ENCODE data around the gene PHF21B. TPM values are rescaled to one million over a fixed set of nuclear protein-coding genes. Genes with fewer than 3 reads are reported as not detected.
A peak's percentile ranks its signal among the peaks of the same experiment; 100 is the strongest.
"Not testable (repeated sequence)": the region's sequence is repeated elsewhere in the genome, so short reads cannot be mapped to it uniquely, and the experiment has no call there.

The PHF21B gene
- total RNA-seq, 3 donors from 2014 or later, result 0.26 TPM; not detected in 2

DNA sequence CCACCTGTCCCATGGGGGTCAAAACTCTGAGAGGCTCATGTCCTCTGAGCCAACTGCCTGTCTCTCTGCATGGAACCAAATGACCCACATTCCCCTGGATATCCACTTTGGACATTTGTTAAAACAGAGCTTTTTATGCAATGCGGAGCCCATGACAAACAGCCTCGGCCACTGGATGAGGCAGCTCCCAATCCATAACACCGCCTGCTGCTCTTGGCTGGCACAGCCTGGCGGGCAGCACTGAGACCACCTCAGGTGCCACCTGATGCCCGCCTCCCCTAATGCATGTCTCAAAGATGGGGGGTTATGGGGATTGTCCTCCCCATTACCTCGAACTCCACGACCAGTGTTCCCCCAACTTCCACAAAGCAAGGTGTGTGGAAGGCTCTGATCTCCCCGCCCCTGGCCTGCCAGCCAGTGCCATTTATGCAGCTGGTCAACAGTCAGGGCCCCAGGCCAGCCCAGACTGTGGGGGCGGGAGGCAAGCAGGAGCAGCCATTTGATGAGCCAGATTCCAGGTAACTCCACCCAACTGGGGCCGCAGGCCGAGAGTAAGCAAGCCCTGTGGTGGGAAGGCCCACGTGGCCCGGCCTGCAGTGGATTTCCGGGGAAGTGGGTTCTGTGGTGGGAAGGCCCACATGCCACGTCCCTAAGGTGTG, 84.2 kb downstream of the PHF21B start:
- ATAC-seq (no peak), DNase-seq (no peak)
- no peaks in the 10 kb centered on the region for H3K36me3 Mint-ChIP-seq (ENCODE audit: insufficient read depth)
- H3K27me3 Mint-ChIP-seq (ENCODE audit: low read depth), result peaks cover 11% of the 10 kb centered on the region
- H3K9me3 Mint-ChIP-seq, result peaks cover 4% of the 10 kb centered on the region
- H3K4me3 Mint-ChIP-seq, result no peak overlapping the region
- no peaks in the 10 kb centered on the region for H3K4me1 Mint-ChIP-seq (ENCODE audit: low read depth)

- Mint-ChIP-seq H3K36me3 (ENCODE audit: insufficient read depth) (no peaks in the 10 kb centered on the region), H3K4me3 (no peak overlapping the region), H3K27me3 (ENCODE audit: low read depth) (peaks cover 11% of the 10 kb centered on the region), H3K4me1 (ENCODE audit: low read depth) (no peaks in the 10 kb centered on the region), H3K9me3 (peaks cover 4% of the 10 kb centered on the region)
- ATAC-seq, result peak in 1 of 2 donors; percentile 38
- DNase-seq, result no peak
Measured at GRCh38 chr22:44924710-44925109, 85.1 kb downstream of the PHF21B start.

- ATAC-seq (no peak), DNase-seq (no peak)
- no peak overlapping the region for H3K4me3 Mint-ChIP-seq
- H3K4me1 Mint-ChIP-seq (ENCODE audit: low read depth), result no peaks in the 10 kb centered on the region
- H3K9me3 Mint-ChIP-seq, result peaks cover 4% of the 10 kb centered on the region
- peaks cover 13% of the 10 kb centered on the region for H3K27me3 Mint-ChIP-seq (ENCODE audit: low read depth)
- H3K36me3 Mint-ChIP-seq (ENCODE audit: insufficient read depth), result no peaks in the 10 kb centered on the region
Measured at GRCh38 chr22:44924098-44924497, 85.7 kb downstream of the PHF21B start.

DNA sequence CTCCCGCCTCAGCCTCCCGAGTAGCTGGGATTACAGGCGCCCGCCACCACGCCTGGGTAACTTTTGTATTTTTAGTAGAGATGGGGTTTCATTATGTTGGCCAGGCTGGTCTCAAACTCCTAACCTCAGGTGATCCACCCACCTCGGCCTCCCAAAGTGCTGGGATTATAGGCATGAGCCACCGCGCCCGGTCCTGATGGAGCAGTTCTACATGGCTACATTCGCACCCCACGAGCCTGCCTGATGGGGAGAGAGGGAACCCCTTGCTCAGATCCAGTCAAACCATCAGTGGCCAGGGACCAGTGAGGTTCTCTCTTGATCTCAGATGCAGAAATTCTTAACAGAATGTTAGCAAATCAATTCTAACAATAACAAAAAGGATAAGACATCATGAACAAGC, 88.0 kb downstream of the PHF21B start:
- not testable (repeated sequence) for DNase-seq; ATAC-seq; H3K9me3 Mint-ChIP-seq; H3K4me3 Mint-ChIP-seq; H3K4me1 Mint-ChIP-seq (ENCODE audit: low read depth); H3K36me3 Mint-ChIP-seq (ENCODE audit: insufficient read depth)
- peaks cover 11% of the 10 kb centered on the region for H3K27me3 Mint-ChIP-seq (ENCODE audit: low read depth)

DNA sequence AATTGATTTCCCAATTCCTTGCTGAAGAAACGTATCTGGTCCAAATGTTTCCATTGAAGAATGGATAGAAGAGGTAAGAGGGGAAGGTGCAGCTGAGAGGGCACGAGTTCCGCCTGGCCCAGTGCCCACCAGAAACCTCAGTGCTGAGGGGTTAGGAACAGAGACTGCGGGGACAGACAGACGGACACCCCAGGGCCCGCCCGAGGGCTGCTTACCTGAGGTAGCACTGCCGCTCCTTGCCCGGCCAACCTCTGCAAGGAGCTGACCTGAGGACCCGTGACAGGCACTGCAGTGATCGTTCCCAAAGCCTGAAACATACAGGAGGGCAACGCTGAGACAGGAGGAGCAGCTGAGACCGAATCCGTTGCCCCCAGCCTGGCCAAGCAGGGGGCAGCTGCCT, 89.6 kb downstream of the PHF21B start:
- ATAC-seq, result no peak
- H3K36me3 Mint-ChIP-seq (ENCODE audit: insufficient read depth), result no peaks in the 10 kb centered on the region

DNA sequence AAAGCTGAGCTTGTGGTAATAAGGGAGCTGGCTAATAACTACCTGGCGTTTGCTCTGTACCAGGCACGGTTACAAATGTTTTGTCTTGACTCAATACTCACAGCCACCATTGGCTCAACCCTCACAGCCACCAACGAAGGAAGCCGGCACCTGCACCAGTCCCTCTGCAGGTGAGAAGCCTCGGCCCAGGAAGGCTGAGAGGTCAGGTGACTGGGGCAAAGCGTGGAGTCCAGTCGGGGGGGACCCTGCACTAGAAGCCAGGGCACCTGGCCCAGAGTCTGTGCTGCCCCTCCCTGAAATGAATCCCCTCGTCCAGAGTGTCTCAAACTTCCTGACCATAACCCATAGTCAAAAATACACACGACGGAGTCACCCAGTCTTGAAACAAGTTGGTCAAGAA, 90.1 kb downstream of the PHF21B start:
- no peak for ATAC-seq
- Mint-ChIP-seq H3K4me3 (no peak overlapping the region), H3K36me3 (ENCODE audit: insufficient read depth) (no peaks in the 10 kb centered on the region), H3K9me3 (peaks cover 4% of the 10 kb centered on the region), H3K4me1 (ENCODE audit: low read depth) (no peaks in the 10 kb centered on the region), H3K27me3 (ENCODE audit: low read depth) (peaks cover 10% of the 10 kb centered on the region)
- DNase-seq, result no peak

More for the DNA sequence above, 89.6 kb downstream of the PHF21B start:
- no peak overlapping the region for H3K4me3 Mint-ChIP-seq
- DNase-seq, result no peak
- H3K9me3 Mint-ChIP-seq, result peaks cover 4% of the 10 kb centered on the region
- no peaks in the 10 kb centered on the region for H3K4me1 Mint-ChIP-seq (ENCODE audit: low read depth)
- H3K27me3 Mint-ChIP-seq (ENCODE audit: low read depth), result peaks cover 10% of the 10 kb centered on the region

DNA sequence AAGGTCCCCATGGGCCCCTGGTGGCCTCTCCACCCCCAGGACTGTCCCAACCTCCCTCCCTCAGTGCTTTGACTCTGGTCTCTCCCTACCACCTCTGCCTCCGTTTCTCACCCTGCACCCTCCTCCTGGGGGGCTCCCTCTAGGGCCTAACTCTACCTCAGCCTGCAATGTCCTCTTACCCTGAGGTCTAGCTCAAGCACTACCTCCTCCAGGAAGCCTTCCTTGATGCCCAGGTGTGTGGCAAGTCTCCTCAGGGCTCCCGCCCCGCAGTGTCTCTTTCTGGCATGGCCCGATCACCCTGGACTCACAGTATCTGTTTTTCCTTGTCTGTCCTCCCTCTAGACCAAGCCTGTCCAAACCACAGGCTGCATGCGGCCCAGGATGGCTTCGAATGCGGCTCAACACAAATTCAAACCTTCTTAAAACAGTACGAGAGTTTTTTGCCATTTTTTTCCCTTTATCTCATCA, 90.8 kb downstream of the PHF21B start:
- peaks cover 10% of the 10 kb centered on the region for H3K27me3 Mint-ChIP-seq (ENCODE audit: low read depth)
- no peak overlapping the region for H3K4me3 Mint-ChIP-seq
- no peaks in the 10 kb centered on the region for H3K36me3 Mint-ChIP-seq (ENCODE audit: insufficient read depth)
- no peak for DNase-seq
- no peaks in the 10 kb centered on the region for H3K9me3 Mint-ChIP-seq
- no peaks in the 10 kb centered on the region for H3K4me1 Mint-ChIP-seq (ENCODE audit: low read depth)
- no peak for ATAC-seq

DNA sequence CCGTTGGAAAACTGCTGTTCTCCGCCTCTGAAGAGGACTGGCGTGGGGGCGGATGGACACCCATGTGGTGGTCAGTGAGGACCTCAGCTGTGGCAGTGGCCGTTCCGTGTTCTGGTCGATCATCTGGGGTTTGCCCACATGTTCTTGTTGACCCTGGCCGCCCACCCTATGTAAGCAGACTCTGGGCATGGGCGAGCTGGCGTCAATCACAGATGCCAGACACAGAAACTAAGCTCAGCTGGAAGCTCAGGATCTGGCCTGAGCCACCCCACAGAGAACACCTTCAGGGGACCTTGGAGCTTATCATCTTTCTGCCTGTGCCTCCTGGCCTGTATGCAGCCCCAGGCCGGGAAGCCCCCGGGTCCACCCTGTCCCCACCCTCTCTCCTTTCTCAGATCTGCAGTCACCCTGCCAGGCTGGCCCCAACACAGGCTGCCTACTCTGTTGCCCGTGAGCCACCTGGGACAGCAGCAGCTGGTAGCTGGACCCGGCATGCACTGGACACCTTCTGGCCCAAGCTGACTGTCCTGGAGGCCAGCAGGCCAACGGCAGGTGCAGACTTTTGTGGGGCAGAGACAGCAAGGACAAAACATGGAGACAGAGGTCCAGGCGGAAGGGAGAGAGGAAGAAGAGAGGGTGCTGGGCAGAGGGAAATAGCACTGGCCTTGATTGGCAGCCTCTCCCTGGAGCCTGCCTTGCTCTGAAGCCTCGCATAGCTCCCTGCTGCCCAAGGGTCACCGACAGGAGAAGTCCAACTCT, 91.5 kb downstream of the PHF21B start:
- no peaks in the 10 kb centered on the region for H3K4me1 Mint-ChIP-seq (ENCODE audit: low read depth)
- H3K27me3 Mint-ChIP-seq (ENCODE audit: low read depth), result peaks cover 8% of the 10 kb centered on the region
- DNase-seq (no peak), ATAC-seq (no peak)
- no peaks in the 10 kb centered on the region for H3K9me3 Mint-ChIP-seq
- H3K4me3 Mint-ChIP-seq, result no peak overlapping the region
- H3K36me3 Mint-ChIP-seq (ENCODE audit: insufficient read depth), result no peaks in the 10 kb centered on the region

DNA sequence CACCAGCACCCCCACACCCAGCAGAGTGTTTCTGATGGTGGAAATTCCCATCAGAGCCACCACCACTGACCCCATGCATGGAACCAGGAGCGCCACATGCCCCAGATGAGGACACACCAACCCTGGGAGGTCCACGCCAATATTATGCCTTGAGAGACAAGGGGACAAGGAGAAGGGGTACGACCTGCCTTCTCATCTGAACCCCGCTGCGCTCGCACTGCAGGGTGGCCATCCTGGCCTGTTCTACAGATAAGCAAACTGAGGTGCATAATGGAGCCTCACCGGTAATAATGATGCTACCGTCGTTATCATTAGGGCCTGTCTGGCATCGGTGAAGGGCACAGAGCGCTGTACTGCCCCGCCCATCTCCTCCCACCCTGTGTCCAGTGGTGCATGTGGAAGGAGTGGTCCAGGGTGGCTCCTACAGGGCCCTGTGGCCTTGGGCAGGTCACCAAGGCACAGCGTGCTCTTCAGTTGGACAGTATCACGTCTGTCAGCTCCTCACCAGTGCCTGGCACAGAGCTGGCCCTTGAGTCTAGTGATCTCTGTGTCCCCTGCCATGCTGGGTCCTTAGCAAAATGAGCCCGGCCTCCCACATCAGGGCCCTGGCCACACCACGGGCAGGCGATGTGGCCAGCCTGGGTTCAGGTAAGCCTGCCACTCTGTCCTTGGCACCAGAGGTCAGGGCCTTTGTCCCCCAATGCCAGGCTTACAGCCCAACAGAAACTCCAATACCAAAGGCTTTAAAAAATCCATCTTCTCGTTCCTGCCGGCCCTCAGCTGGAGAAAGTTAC, 92.2 kb downstream of the PHF21B start:
- H3K9me3 Mint-ChIP-seq, result no peaks in the 10 kb centered on the region
- DNase-seq (no peak), ATAC-seq (no peak)
- H3K27me3 Mint-ChIP-seq (ENCODE audit: low read depth), result peaks cover 6% of the 10 kb centered on the region
- no peak overlapping the region for H3K4me3 Mint-ChIP-seq
- H3K4me1 Mint-ChIP-seq (ENCODE audit: low read depth), result no peaks in the 10 kb centered on the region
- no peaks in the 10 kb centered on the region for H3K36me3 Mint-ChIP-seq (ENCODE audit: insufficient read depth)

- H3K27me3 Mint-ChIP-seq (ENCODE audit: low read depth), result peaks cover 8% of the 10 kb centered on the region
- H3K9me3 Mint-ChIP-seq, result no peaks in the 10 kb centered on the region
- H3K4me3 Mint-ChIP-seq, result no peak overlapping the region
- no peaks in the 10 kb centered on the region for H3K36me3 Mint-ChIP-seq (ENCODE audit: insufficient read depth)
- DNase-seq (no peak), ATAC-seq (no peak)
- H3K4me1 Mint-ChIP-seq (ENCODE audit: low read depth), result no peaks in the 10 kb centered on the region
Measured at GRCh38 chr22:44916281-44917231, 93.2 kb downstream of the PHF21B start.

DNA sequence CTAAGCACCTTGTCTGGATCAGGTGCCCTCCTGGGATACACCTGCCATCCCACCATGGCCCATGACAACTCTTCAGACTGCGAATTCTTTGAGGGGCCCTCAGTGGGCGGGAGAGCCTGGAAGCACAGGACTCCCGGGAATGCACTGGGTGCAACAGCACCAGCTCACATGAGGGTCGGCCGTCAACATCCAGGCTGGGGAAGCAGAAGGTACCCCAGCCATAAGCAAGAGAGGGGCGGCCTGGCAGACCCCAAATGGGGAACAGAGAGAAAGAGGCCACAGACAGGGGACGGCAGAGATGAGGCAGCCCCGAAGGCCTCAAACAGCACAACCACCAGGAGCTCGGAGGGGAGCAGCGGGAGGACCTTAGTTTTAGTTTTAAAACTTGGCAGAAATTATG, 94.4 kb downstream of the PHF21B start:
- H3K27me3 Mint-ChIP-seq (ENCODE audit: low read depth), result peaks cover 8% of the 10 kb centered on the region
- H3K4me1 Mint-ChIP-seq (ENCODE audit: low read depth), result no peaks in the 10 kb centered on the region
- no peaks in the 10 kb centered on the region for H3K36me3 Mint-ChIP-seq (ENCODE audit: insufficient read depth)
- ATAC-seq, result no peak
- H3K9me3 Mint-ChIP-seq, result peaks cover 5% of the 10 kb centered on the region
- DNase-seq, result no peak
- no peak overlapping the region for H3K4me3 Mint-ChIP-seq

GRCh38 chr22:44914026-44914721, 95.6 kb downstream of the PHF21B start:
- Mint-ChIP-seq H3K27me3 (ENCODE audit: low read depth) (peaks cover 11% of the 10 kb centered on the region), H3K36me3 (ENCODE audit: insufficient read depth) (no peaks in the 10 kb centered on the region), H3K9me3 (peaks cover 5% of the 10 kb centered on the region), H3K4me1 (ENCODE audit: low read depth) (no peaks in the 10 kb centered on the region), H3K4me3 (no peak overlapping the region)
- ATAC-seq (no peak), DNase-seq (no peak)

GRCh38 chr22:44913198-44913983, 96.4 kb downstream of the PHF21B start:
- no peak overlapping the region for H3K4me3 Mint-ChIP-seq
- H3K36me3 Mint-ChIP-seq (ENCODE audit: insufficient read depth), result no peaks in the 10 kb centered on the region
- peaks cover 10% of the 10 kb centered on the region for H3K27me3 Mint-ChIP-seq (ENCODE audit: low read depth)
- H3K4me1 Mint-ChIP-seq (ENCODE audit: low read depth), result no peaks in the 10 kb centered on the region
- DNase-seq (no peak), ATAC-seq (no peak)
- H3K9me3 Mint-ChIP-seq, result peaks cover 5% of the 10 kb centered on the region

All from activated T-cell treated with anti-CD3 and anti-CD28 coated beads, Interleukin-2, amount 50 U/mL, for 4 hours (primary cell).